GM21526 (cell line): Measurements from ENCODE around the gene FST.
A peak's percentile ranks its signal among the peaks of the same experiment; 100 is the strongest.

Experiments used
- ATAC-seq: cut with Tn5 transposase; IDR thresholded peaks from one replicate; pipeline ENCODE4 v1.9.1; 2021; ENCODE audit warnings: moderate library complexity; ENCODE audit not compliant: unreplicated experiment, low FRiP score

Gene FST

GRCh38 chr5:53472720-53473510 lies 7.5 kb upstream of the FST start:
- no peak for ATAC-seq

- no peak for ATAC-seq
Measured at GRCh38 chr5:53473633-53474032, 6.8 kb upstream of the FST start.

DNA sequence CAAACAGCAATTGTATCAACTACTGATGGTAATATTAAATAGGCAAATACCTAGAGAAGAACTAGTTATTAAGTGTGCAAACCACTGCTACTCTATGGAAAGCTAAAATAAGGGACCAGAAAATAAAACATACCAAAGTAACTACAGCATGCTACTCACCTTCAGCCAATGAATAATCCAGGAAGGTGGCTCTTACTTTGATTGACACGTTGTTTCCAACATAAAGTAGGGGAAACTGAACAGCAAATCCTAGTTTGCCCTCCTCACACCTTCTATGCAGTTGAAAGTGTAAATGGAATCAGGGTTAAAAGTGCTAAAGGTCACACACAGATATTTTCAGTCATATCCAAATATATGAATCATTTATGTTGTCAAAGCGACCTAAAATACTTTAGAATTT lies 5.1 kb upstream of the FST start:
- no peak for ATAC-seq

- no peak for ATAC-seq
Measured at GRCh38 chr5:53476019-53476418, 4.4 kb upstream of the FST start.

DNA sequence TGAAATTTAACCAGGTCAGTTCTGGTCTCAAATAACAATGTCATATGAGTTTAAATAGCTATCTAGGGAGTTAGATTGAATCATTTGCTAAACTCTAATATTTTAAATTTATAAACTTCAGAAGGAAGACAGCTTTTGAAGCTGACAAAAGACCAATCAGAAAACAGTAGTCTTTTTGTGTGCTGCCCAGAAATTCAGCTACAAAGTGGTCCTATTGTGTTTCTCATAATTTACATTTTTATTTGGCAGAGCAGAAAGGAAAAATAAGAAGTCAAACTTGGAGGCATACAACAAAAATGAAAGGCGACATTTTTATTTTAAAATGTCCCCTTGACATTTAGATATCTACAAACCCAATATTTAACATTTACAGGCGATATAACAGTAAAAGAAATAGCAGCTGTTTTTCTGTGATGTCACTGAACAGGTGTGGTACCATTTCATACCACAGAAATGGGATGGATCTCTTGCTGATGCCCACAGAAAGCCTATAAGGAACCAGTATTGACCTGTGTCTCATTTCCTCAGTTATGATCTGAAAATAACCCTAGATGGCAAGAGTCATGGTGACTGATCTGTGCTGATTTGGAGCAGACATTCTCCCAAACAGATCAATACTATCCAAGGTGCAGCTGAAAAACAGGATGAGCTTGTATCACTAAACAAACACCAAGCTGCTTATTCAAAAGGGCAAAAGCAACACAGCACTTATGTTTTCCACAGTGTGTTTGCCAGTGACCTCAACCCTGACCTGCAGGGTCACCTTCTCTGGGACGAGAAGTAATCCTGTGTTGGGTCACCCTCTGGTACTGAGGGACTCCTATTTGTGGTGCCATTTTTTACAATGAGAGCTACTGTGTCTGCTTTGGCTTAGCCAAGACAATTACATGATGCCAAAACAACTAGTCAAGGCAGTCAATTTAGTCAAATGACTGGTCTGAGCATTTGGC lies 3.6 kb upstream of the FST start:
- no peak for ATAC-seq

GRCh38 chr5:53478411-53479044 lies 1.9 kb upstream of the FST start:
- no peak for ATAC-seq

DNA sequence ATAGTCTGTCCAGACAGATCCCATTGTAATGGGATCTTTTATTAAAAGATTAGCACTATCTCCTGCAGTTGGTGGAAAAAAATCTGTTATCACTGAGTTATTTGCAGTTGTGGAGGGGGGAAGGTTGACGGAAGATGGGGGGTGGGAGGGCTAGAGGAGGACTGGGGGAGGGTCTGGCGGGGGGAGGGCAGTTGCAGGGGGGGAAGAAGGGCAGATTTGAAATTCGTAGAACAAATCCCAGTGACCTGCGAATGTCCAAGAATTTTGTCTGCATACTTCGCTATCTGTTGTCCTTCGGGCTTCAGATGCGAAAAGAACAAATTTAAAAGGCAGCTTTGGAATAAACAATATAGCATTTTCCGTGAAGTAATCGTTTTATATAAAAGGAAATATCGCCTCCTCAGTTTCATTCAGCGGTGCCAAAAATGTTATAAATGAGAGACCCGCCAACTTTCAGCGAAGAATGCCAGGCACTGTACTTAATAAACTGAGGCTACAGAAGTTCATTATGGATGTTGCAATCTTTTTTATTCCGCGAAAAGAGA lies 1.3 kb upstream of the FST start:
- no peak for ATAC-seq

DNA sequence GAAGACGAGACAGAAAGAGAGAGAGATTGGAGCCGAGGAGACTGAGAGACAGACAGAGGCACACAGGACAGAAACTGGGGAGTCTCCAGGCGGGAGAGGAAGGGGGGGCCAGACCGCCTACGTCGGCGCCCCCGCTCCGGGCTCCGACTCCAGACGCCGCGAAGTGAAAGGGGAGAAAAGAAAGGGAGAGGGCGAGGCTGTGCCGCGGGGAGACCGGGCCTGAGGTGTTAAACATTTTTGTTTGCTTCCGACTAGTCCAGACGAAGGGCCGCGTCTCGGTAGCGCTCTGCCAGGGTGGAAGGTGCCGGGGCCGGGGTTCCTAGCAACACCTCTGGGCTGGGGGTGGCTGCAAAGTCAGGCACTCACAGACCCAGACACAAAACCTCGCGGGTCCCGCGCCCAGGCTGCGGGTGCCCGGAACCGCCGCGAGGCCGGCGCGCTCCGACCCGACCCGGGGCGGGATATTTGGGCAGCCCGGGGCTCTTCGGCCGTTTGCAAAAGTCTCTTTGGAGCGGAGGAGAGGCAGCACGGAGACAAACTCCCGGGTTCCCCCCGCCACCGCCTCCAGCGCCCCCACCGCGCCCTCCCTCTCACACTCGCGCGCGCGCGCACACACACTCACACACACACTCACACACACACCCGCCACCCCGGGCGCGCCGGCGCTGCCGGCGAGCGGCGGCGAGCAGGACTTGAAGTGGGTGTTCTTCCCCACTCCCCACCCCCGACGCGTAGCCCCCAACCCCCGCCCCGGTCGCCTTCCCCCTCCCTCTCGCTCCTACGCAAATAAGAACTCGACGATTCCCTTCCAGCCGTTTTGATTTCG lies 626 bp upstream of the FST start:
- no peak for ATAC-seq

DNA sequence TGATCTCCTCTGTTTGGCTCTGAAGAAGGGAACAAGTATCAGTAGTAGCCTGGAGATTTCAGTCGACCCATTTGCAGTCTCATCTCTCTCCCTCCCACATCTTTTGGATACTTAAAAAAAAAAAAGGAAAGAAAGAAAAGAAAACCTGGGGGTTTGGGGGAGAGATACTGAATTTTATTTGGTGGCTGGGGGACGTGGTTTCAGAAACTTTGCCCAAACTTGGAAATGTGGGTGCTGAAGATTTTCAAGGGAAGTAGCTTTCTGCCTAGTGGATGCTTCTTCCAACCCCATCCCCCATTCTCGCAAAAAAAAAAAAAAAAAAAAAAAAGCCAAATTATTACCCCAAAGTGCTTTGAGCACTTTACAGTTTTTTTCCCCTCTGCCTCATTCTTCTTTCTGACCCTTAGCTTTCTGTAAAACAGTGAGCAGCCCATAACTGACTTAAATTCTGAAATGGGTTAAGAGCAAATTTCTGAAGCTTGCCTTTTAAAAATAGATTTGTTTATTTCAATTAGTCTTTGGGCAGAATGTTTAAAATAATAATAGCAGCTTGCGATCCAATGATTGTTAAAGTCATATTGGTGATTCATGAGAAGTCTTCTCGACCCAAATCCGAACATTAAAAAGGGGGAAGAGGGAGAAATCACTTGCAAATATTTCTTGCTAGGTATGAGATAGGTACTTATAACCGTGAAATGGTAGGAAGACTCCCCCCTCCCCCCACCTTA lies 894 bp downstream of the FST start:
- no peak for ATAC-seq

GRCh38 chr5:53481887-53482716 lies 1.7 kb downstream of the FST start:
- ATAC-seq, result peak; percentile 65

DNA sequence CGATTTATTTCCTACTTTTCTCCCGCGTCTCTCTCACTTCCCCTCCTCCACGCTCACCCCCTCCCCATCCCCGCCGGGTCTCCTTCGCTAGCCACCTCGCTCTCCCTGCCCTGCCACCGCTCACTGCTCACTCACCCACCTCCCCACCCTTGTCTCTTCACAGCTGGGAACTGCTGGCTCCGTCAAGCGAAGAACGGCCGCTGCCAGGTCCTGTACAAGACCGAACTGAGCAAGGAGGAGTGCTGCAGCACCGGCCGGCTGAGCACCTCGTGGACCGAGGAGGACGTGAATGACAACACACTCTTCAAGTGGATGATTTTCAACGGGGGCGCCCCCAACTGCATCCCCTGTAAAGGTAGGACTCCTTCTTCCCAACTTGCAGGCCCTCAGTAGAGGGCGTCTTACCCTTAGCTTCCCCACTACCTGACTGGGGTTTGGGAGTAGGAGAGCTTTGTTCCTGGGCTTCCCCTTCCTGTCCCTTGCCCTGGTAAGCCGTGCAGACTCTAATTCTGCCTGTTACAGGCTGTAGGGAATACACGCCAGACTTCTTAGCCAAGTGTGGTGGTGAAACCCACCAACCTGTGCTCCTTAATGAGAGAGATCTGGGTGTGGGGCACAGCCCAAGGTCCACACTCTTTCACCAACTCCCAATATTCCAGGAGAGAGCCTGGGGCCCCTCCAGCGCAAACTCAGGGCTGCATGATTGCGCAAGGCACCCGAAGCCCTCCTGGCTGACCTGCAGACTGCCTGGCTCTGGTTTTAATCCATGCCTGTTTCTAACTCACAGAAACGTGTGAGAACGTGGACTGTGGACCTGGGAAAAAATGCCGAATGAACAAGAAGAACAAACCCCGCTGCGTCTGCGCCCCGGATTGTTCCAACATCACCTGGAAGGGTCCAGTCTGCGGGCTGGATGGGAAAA lies 2.5 kb downstream of the FST start:
- no peak for ATAC-seq

- no peak for ATAC-seq
Measured at GRCh38 chr5:53487436-53487835, 7.0 kb downstream of the FST start.

- no peak for ATAC-seq
Measured at GRCh38 chr5:53488195-53488722, 7.8 kb downstream of the FST start.

DNA sequence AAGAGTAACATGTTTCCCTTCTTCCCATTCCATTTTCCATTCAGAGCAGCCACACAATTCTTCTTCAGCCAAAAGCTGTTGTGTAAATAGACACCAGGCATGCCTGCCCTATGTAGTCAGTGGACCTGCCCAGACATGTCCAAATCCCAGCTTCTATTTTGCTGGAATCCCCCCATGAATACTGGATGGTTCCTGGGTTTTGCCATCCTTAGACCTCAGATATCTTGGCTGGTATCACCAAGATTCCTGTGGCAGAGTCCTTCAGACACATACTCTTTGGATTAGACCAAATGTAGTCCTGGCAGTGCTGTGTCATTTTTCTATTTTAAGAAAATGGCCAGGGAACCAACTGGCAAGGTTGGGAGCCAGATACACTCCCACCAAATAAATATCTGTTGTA lies 10.3 kb downstream of the FST start:
- ATAC-seq, result no peak

GRCh38 chr5:53501054-53501453 lies 20.6 kb downstream of the FST start:
- no peak for ATAC-seq

DNA sequence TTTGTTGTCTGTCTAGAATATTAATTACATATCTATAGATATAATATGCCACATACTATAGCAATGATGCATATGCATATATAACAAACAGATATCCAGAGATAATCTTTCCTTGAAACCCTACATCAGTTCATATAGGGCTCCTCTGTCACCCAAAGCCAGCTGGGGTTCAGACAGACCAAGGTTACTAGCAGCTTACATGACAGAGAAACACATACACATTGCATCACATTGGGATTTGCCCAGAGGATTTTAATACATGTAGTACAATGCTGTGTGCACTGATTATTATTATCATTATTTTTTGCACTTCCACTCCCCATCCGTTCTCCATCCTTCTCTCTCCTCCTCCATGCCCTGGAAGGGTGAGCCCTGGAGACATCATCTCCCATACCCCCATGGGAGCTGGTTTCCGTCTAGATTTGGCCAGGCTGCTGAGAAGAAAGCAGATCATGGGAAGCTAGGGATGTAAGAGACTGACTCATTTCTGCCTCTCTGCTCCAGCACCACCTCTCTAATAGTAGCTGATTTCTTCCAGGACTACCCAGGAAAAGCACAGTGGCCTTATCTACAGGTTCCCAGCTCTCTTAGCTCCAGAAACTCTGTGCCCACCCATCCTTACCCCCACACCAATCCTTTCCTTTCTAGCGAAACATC lies 23.3 kb downstream of the FST start:
- ATAC-seq, result no peak

DNA sequence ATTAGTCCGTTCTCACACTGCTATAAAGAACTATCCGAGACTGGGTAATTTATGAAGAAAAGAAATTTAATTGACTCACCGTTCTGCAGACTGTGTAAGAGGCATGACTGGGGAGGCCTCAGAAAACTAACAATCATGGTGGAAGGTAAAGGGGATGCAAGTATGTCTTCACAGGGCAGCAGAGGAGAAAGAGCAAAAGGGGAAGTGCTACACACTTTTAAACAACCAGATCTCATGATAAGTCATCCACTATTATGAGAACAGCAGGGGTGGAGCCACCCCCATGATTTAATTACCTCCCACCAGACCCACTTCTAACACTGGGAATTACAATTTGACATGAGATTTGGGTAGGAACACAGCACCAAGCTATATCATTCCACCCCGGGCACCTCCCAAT lies 26.6 kb downstream of the FST start:
- no peak for ATAC-seq
